Natural killer cell treated with Interleukin-12 subunit alpha and Interleukin-12 subunit beta and Interleukin-15 and Interleukin-18, amount 100 ng/mL, for 72 hours (primary cell): ENCODE data around the gene MEIS1. TPM values are rescaled to one million over a fixed set of nuclear protein-coding genes. Genes with fewer than 3 reads are reported as not detected.

Source experiments
- ATAC-seq, 2 donors: fragments of 150-1000 bp; cut with Tn5 transposase in 1 of 2; sonication (Bioruptor Pico), chemical (Tn5 transposase) in 1 of 2; 2 replicates each; pipeline ENCODE4 v1.10.0; 2021
- DNase-seq: peaks from one replicate; pipeline ENCODE4 v3.0.0; 2022; ENCODE audit warnings: low spot score
- H3K27ac Mint-ChIP-seq, 2 donors: 1 replicate in 1 of 2; 2 replicates in 1 of 2; pipeline ENCODE4 v1.8.0; 2022; ENCODE audit warnings: mixed read lengths in 2 of 2, mild to moderate bottlenecking in 1 of 2, moderate library complexity in 1 of 2
- H3K27me3 Mint-ChIP-seq, 2 donors: 1 replicate in 1 of 2; 2 replicates in 1 of 2; pipeline ENCODE4 v1.8.0; 2022; ENCODE audit warnings: mixed read lengths in 2 of 2
- H3K36me3 Mint-ChIP-seq: one replicate; pipeline ENCODE4 v1.8.0; 2022; ENCODE audit warnings: mixed read lengths
- H3K4me1 Mint-ChIP-seq, 2 donors: 1 replicate in 1 of 2; 2 replicates in 1 of 2; pipeline ENCODE4 v1.8.0; 2022; ENCODE audit warnings: low read depth in 2 of 2, mixed read lengths in 2 of 2, mild to moderate bottlenecking in 1 of 2
- H3K4me3 Mint-ChIP-seq: one replicate; pipeline ENCODE4 v1.8.0; 2022; ENCODE audit warnings: mixed read lengths
- H3K9me3 Mint-ChIP-seq: 2 replicates; pipeline ENCODE4 v1.8.0; 2022; ENCODE audit warnings: mixed read lengths
- total RNA-seq, 2 donors: library from RNA; stranded (reverse); gene quantifications; one replicate each; pipeline ENCODE4 v1.2.3, GENCODE V29; 2022

MEIS1 gene
- total RNA-seq, 2 donors from 2014 or later, result 0.53 to 3.6 TPM

GRCh38 chr2:66507673-66508201, 72.8 kb downstream of the MEIS1 start:
- no peaks in the 10 kb centered on the region for H3K4me1 Mint-ChIP-seq
- H3K9me3 Mint-ChIP-seq, result no peaks in the 10 kb centered on the region
- no peaks in the 10 kb centered on the region for H3K27me3 Mint-ChIP-seq
- no peak for DNase-seq
- H3K4me3 Mint-ChIP-seq, result no peak overlapping the region
- no peak overlapping the region for H3K27ac Mint-ChIP-seq
- no peak for ATAC-seq
- H3K36me3 Mint-ChIP-seq, result no peaks in the 10 kb centered on the region

DNA sequence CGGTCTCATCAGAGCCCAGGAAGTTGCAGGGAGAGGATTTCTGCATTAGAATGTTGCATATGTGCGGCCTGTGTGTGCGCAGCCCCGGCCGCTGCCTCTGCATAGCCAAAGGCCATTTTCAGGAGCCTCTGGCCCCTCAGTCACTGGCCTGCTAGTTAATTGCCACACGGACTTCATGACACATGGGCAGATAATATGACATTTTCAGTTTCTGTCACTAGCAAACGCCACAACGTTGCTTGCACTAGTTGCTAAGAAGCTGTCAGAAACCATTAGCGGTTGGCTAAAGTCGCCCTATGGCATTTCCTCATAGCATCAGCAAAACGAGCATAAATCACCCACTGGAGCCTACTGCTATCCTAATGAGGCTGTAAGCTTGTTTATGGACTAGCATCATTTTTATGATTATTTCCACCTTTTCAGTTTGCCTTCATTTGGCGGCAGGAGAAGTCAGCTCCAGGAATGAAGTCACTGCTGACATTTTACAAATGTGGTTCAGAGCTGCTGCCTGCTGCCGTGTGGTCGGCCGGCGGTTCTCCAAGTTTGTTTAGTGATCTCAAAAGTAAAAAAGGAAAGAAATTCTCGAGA, 73.7 kb downstream of the MEIS1 start:
- no peak for DNase-seq
- ATAC-seq, result no peak
- H3K4me3 Mint-ChIP-seq, result no peak overlapping the region
- no peak overlapping the region for H3K27ac Mint-ChIP-seq
- no peaks in the 10 kb centered on the region for H3K9me3 Mint-ChIP-seq
- H3K4me1 Mint-ChIP-seq, result no peaks in the 10 kb centered on the region
- H3K27me3 Mint-ChIP-seq, result no peaks in the 10 kb centered on the region
- H3K36me3 Mint-ChIP-seq, result no peaks in the 10 kb centered on the region

GRCh38 chr2:66509326-66509811, 74.4 kb downstream of the MEIS1 start:
- DNase-seq (no peak), ATAC-seq (no peak)
- Mint-ChIP-seq H3K27me3 (no peaks in the 10 kb centered on the region), H3K27ac (no peak overlapping the region), H3K4me1 (no peaks in the 10 kb centered on the region), H3K9me3 (no peaks in the 10 kb centered on the region), H3K4me3 (no peak overlapping the region), H3K36me3 (no peaks in the 10 kb centered on the region)

- ATAC-seq, result no peak
- no peaks in the 10 kb centered on the region for H3K9me3 Mint-ChIP-seq
- DNase-seq, result no peak
Measured at GRCh38 chr2:66512626-66513025, 77.7 kb downstream of the MEIS1 start.

DNA sequence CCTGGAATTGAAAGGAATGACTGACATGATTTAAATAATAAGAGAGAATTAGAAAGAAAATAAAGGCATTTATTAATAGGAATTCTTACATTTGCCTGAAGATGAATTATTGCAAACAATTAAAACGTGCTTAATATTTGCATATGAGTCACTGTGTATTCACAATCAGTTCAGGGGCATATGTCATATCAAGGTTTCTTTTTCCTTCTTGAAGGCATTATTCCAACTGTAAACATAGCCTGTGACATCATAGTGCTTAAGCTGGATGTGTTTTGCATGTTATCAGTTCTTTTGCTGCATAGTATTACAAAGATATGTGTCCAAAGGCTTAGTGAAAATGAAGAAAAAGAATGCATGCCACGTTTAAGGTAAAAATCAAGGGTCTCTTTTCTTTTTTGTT, 80.8 kb downstream of the MEIS1 start:
- Mint-ChIP-seq H3K4me3 (no peak overlapping the region), H3K9me3 (no peaks in the 10 kb centered on the region), H3K4me1 (no peaks in the 10 kb centered on the region), H3K27ac (no peak overlapping the region), H3K27me3 (no peaks in the 10 kb centered on the region), H3K36me3 (no peaks in the 10 kb centered on the region)
- no peak for ATAC-seq
- DNase-seq, result no peak

More at GRCh38 chr2:66512626-66513025, 77.7 kb downstream of the MEIS1 start:
- Mint-ChIP-seq H3K4me1 (no peaks in the 10 kb centered on the region), H3K27me3 (no peaks in the 10 kb centered on the region), H3K36me3 (no peaks in the 10 kb centered on the region), H3K27ac (no peak overlapping the region), H3K4me3 (no peak overlapping the region)

DNA sequence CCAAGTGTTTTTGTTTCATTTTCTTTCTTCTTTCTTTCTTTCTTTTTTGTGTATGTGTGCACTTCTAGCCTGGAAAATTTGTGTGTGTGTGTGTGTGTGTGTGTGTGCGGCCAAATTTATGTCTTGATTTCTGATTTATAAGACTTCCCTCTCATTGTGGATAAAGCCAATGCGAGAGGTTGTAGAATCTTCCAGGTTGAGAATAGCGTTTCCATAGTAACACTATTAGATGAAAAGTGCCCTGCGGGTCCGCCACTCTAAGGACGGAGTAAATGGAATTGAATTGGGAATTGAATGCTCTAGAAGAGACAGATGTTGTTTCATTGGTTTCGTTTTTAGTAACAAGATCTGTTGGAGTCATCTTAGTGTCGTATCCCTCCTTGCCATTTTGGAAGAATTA, 81.6 kb downstream of the MEIS1 start:
- DNase-seq (no peak), ATAC-seq (no peak)
- Mint-ChIP-seq H3K36me3 (no peaks in the 10 kb centered on the region), H3K27ac (no peak overlapping the region), H3K4me3 (no peak overlapping the region), H3K27me3 (peaks cover 0 to 2% of the 10 kb centered on the region in 2 donors), H3K9me3 (no peaks in the 10 kb centered on the region), H3K4me1 (no peaks in the 10 kb centered on the region)

DNA sequence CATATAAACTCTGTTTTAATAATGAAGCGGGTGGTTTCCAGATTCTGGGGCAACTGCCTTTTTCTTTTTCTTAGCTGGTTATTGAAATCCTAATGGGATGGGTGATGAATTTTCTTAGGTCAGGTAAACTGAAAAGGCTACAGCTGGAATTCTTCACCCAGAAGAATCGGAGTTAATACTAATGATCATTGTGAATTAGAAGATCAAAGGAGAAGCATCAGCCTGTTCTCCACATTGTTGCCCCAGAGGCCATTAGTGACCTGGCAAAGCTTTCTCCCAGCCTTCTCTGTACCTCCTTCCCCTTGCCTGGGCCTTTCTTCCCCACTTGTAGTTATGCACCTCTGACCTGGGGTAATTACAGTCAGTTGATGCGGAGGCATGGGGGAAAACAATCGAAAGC, 82.8 kb downstream of the MEIS1 start:
- H3K36me3 Mint-ChIP-seq, result no peaks in the 10 kb centered on the region
- no peak for ATAC-seq

DNA sequence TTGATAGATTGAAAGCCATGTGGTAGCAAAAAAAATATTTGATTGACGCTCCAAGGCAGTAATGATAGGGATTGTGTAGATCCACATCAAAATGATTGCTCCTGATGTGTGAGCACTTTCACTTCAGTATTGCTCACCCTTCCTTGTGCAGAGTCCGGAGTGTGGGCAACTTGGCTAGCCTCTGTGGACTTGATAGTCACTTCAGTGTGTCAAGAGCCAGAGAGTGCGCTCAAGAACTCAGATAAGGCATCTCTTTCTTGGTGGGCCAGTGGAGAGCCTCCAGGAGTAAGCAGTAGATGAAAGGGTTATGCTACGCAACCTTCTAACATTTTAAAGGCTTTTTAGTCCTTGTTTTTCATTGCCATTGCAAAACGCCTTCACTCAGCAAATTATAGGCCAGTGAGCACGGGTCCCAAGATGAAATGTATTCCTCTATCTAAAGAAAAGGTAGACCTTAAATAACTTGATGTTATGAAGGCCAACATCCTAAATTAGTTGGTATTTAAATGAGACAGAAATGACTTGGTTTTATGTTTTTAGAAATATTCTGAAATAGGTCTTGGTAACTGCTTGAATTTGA, 84.4 kb downstream of the MEIS1 start:
- H3K9me3 Mint-ChIP-seq, result no peaks in the 10 kb centered on the region
- peaks cover 0 to 5% of the 10 kb centered on the region in 2 donors for H3K27me3 Mint-ChIP-seq
- H3K36me3 Mint-ChIP-seq, result no peaks in the 10 kb centered on the region

More for the DNA sequence above, 82.8 kb downstream of the MEIS1 start:
- H3K4me3 Mint-ChIP-seq, result no peak overlapping the region
- H3K27ac Mint-ChIP-seq, result no peak overlapping the region
- H3K9me3 Mint-ChIP-seq, result no peaks in the 10 kb centered on the region
- peaks cover 0 to 5% of the 10 kb centered on the region in 2 donors for H3K27me3 Mint-ChIP-seq
- no peak for DNase-seq
- H3K4me1 Mint-ChIP-seq, result no peaks in the 10 kb centered on the region

GRCh38 chr2:66521291-66521922, 86.5 kb downstream of the MEIS1 start:
- no peaks in the 10 kb centered on the region for H3K4me1 Mint-ChIP-seq
- ATAC-seq (no peak), DNase-seq (no peak)
- H3K9me3 Mint-ChIP-seq, result no peaks in the 10 kb centered on the region
- H3K27me3 Mint-ChIP-seq, result peaks cover 0 to 5% of the 10 kb centered on the region in 2 donors
- H3K27ac Mint-ChIP-seq, result no peak overlapping the region
- no peaks in the 10 kb centered on the region for H3K36me3 Mint-ChIP-seq
- H3K4me3 Mint-ChIP-seq, result no peak overlapping the region

More for the DNA sequence above, 84.4 kb downstream of the MEIS1 start:
- DNase-seq, result no peak
- H3K27ac Mint-ChIP-seq, result no peak overlapping the region
- ATAC-seq, result no peak
- no peaks in the 10 kb centered on the region for H3K4me1 Mint-ChIP-seq
- H3K4me3 Mint-ChIP-seq, result no peak overlapping the region

- H3K9me3 Mint-ChIP-seq, result no peaks in the 10 kb centered on the region
- no peak overlapping the region for H3K4me3 Mint-ChIP-seq
- ATAC-seq, result no peak
- H3K27me3 Mint-ChIP-seq, result peaks cover 0 to 5% of the 10 kb centered on the region in 2 donors
- no peak overlapping the region for H3K27ac Mint-ChIP-seq
- no peak for DNase-seq
- no peaks in the 10 kb centered on the region for H3K4me1 Mint-ChIP-seq
- H3K36me3 Mint-ChIP-seq, result no peaks in the 10 kb centered on the region
Measured at GRCh38 chr2:66522611-66523376, 87.9 kb downstream of the MEIS1 start.

GRCh38 chr2:66523377-66523969, 88.5 kb downstream of the MEIS1 start:
- no peak for DNase-seq
- Mint-ChIP-seq H3K36me3 (no peaks in the 10 kb centered on the region), H3K4me1 (no peaks in the 10 kb centered on the region), H3K9me3 (no peaks in the 10 kb centered on the region), H3K27ac (no peak overlapping the region), H3K27me3 (peaks cover 0 to 5% of the 10 kb centered on the region in 2 donors), H3K4me3 (no peak overlapping the region)
- no peak for ATAC-seq

- Mint-ChIP-seq H3K27me3 (peaks cover 0 to 5% of the 10 kb centered on the region in 2 donors), H3K4me1 (no peaks in the 10 kb centered on the region), H3K9me3 (no peaks in the 10 kb centered on the region), H3K27ac (no peak overlapping the region), H3K36me3 (no peaks in the 10 kb centered on the region), H3K4me3 (no peak overlapping the region)
- DNase-seq, result no peak
- ATAC-seq, result no peak
Measured at GRCh38 chr2:66523990-66524389, 89.1 kb downstream of the MEIS1 start.

DNA sequence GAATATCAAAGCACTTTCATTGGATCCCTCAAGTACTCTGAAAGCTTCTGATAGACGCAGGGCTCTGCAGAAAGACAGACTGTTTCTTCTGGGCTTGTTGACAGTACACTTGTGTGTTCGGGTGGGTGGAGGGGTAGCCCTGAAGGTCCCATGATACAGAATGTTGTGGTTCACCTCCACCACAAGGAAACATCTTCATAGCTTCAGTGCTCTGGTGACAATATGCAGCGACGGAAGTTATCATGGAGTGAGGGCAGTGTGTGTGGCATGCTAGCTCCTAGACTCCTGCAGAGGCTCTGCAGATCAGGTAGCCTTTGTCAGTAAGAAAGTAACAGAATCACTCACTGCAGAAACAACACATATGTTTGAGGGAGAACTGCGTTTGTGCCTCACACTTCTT, 90.7 kb downstream of the MEIS1 start:
- Mint-ChIP-seq H3K4me1 (no peaks in the 10 kb centered on the region), H3K4me3 (no peak overlapping the region), H3K27me3 (peaks cover 0 to 5% of the 10 kb centered on the region in 2 donors), H3K9me3 (no peaks in the 10 kb centered on the region), H3K27ac (no peak overlapping the region), H3K36me3 (no peaks in the 10 kb centered on the region)
- DNase-seq (no peak), ATAC-seq (no peak)
